Cardiac fibroblast (primary cell): ENCODE measurements around the gene PIGW.

ENCODE experiments used
- DNase-seq, 2 donors: peaks; one replicate each; pipeline versions ENCODE4 v3.0.0 to v3.0.0-alpha.2; 2010; ENCODE audit warnings: low read depth in 2 of 2
- H3K4me3 ChIP-seq, 2 donors: replicated peaks in 1 of 2; 1 replicate in 1 of 2; 2 replicates in 1 of 2; pipeline ENCODE4 v1.5.1; 2011; ENCODE audit warnings: low read depth in 2 of 2, low read length in 2 of 2, mild to moderate bottlenecking in 2 of 2, moderate library complexity in 1 of 2
- CTCF ChIP-seq: IDR thresholded peaks from one replicate; pipeline ENCODE4 v1.5.1; 2011; ENCODE audit warnings: low read depth, mild to moderate bottlenecking, low read length, inconsistent platforms

The PIGW gene

GRCh38 chr17:36550491-36551417 lies 16.0 kb downstream of the PIGW start:
- H3K4me3 ChIP-seq, result no peak overlapping the region
- no peak for DNase-seq
- no peak for TF ChIP-seq CTCF

GRCh38 chr17:36553459-36553858 lies 18.7 kb downstream of the PIGW start:
- no peak overlapping the region for H3K4me3 ChIP-seq
- no peak for DNase-seq
- TF ChIP-seq CTCF, result no peak

- peak in 1 of 2 donors; percentile 22 for DNase-seq
- no peak for TF ChIP-seq CTCF
Observed at GRCh38 chr17:36566081-36566480, 31.3 kb downstream of the PIGW start.

GRCh38 chr17:36575028-36575427 lies 40.2 kb downstream of the PIGW start:
- H3K4me3 ChIP-seq, result no peak overlapping the region
- DNase-seq, result no peak
- no peak for TF ChIP-seq CTCF

More at GRCh38 chr17:36566081-36566480, 31.3 kb downstream of the PIGW start:
- H3K4me3 ChIP-seq, result no peak overlapping the region

- no peak overlapping the region for H3K4me3 ChIP-seq
- no peak for DNase-seq
- TF ChIP-seq CTCF, result no peak
Observed at GRCh38 chr17:36576793-36577192, 42.0 kb downstream of the PIGW start.

GRCh38 chr17:36578671-36579070 lies 43.9 kb downstream of the PIGW start:
- TF ChIP-seq CTCF, result no peak

GRCh38 chr17:36583787-36584186 lies 49.0 kb downstream of the PIGW start:
- DNase-seq, result no peak
- TF ChIP-seq CTCF, result no peak

More at GRCh38 chr17:36578671-36579070, 43.9 kb downstream of the PIGW start:
- H3K4me3 ChIP-seq, result no peak overlapping the region
- DNase-seq, result peak; percentile 12 to 37

More at GRCh38 chr17:36583787-36584186, 49.0 kb downstream of the PIGW start:
- H3K4me3 ChIP-seq, result no peak overlapping the region
